HepG2 (cell line): Measurements from ENCODE around the gene ZNF23. TPM values are rescaled to one million over a fixed set of nuclear protein-coding genes. Genes with fewer than 3 reads are reported as not detected.

Experiments
- ARNTL ChIP-seq: sonication (generic); formaldehyde crosslinking; IDR thresholded peaks from 2 replicates; pipeline ENCODE4 v1.4.0; 2020; ENCODE audit warnings: mild to moderate bottlenecking, missing genetic modification reagents
- ERF ChIP-seq: IDR thresholded peaks from 2 replicates; pipeline ENCODE4 v1.6.1; 2018; ENCODE audit warnings: missing biosample characterization, missing genetic modification reagents
- RAD21 ChIP-seq: fragments of 450-650 bp; formaldehyde crosslinking; IDR thresholded peaks from 2 replicates; pipeline ENCODE4 v1.5.0; 2020; ENCODE audit warnings: mild to moderate bottlenecking
- SMAD1 ChIP-seq: sonication (generic); formaldehyde crosslinking; IDR thresholded peaks from 2 replicates; pipeline ENCODE4 v1.4.0; 2020; ENCODE audit warnings: missing genetic modification reagents, low read depth, mild to moderate bottlenecking, borderline replicate concordance
- ZBTB42 ChIP-seq: sonication (generic); formaldehyde crosslinking; IDR thresholded peaks from 2 replicates; pipeline ENCODE4 v1.5.0; 2020; ENCODE audit warnings: mild to moderate bottlenecking, missing genetic modification reagents
- ZFP36L2 ChIP-seq: sonication (generic); formaldehyde crosslinking; IDR thresholded peaks from 2 replicates; pipeline ENCODE4 v1.4.0; 2020; ENCODE audit warnings: missing genetic modification reagents
- ZMYM4 ChIP-seq: sonication (generic); formaldehyde crosslinking; IDR thresholded peaks from 2 replicates; pipeline ENCODE4 v1.8.1; 2023; ENCODE audit warnings: mild to moderate bottlenecking, missing genetic modification reagents
- ZNF318 ChIP-seq: sonication (generic); formaldehyde crosslinking; IDR thresholded peaks from 2 replicates; pipeline ENCODE4 v1.4.0; 2020; ENCODE audit warnings: mild to moderate bottlenecking, missing genetic modification reagents
- ZNF430 ChIP-seq: sonication (generic); formaldehyde crosslinking; IDR thresholded peaks from 2 replicates; pipeline ENCODE4 v1.9.0; 2021; ENCODE audit warnings: mild to moderate bottlenecking, missing genetic modification reagents
- ZNF607 ChIP-seq: sonication (generic); formaldehyde crosslinking; IDR thresholded peaks from 2 replicates; pipeline ENCODE4 v1.5.1; 2020; ENCODE audit warnings: missing genetic modification reagents, mild to moderate bottlenecking, borderline replicate concordance
- polyA plus RNA-seq, 8 experiments: library from polyadenylated mRNA; depleted of rRNA in 3 of 8; stranded (reverse) in 7 of 8; unstranded in 1 of 8; fragments of >200 nt; fragmentation: Illumina TruSeq in 4 of 8; extraction: Trizol in 4 of 8; gene quantifications; 2 replicates each; pipeline versions ENCODE4 v1.2.1 to v1.2.3, GENCODE V29; 2011 to 2016; ENCODE audit warnings: low read depth in 4 of 8, missing spikeins in 1 of 8, mixed read lengths in 1 of 8; ENCODE audit not compliant: insufficient read depth in 1 of 8
- total RNA-seq, 5 experiments: library from RNA; depleted of rRNA; stranded (reverse); fragments of >200 nt; fragmentation: Illumina TruSeq; extraction: Trizol; gene quantifications; 2 replicates each; pipeline ENCODE4 v1.2.3, GENCODE V29; 2016; ENCODE audit warnings: low read depth in 1 of 5
- TF ChIP-seq, protein P1 (sequence below): sonication (generic); formaldehyde crosslinking; IDR thresholded peaks from 2 replicates; pipeline ENCODE4 v1.9.0; 2022; ENCODE audit warnings: missing genetic modification reagents, mild to moderate bottlenecking, borderline replicate concordance
- TF ChIP-seq, protein P2 (sequence below): sonication (generic); formaldehyde crosslinking; IDR thresholded peaks from 2 replicates; pipeline ENCODE4 v1.5.1; 2020; ENCODE audit warnings: mild to moderate bottlenecking, moderate library complexity, missing genetic modification reagents
- TF ChIP-seq, protein P3 (sequence below): sonication (generic); formaldehyde crosslinking; IDR thresholded peaks from 2 replicates; pipeline ENCODE4 v1.4.0; 2020; ENCODE audit warnings: missing genetic modification reagents, mild to moderate bottlenecking, borderline replicate concordance

ZNF23 gene
- total and polyA plus RNA-seq, 2 of the 13 experiments (the other 11 are each of a cell fraction or from before 2014, with no cell fraction given) = 8.6 to 12.2 TPM

GRCh38 chr16:71440669-71441347 lies 21.2 kb downstream of the ZNF23 start (continued):
- TF ChIP-seq ZNF318 (no peak), ZBTB42 (CRISPR knock-in tag) (no peak), ARNTL (0 out of 2 replicates have a peak, but pooled peaks have one; percentile 40), ERF (CRISPR knock-in tag) (no peak), ZNF607 (CRISPR knock-in tag) (0 out of 2 replicates have a peak, but pooled peaks have one; percentile 30), ZNF430 (CRISPR knock-in tag) (0 out of 2 replicates have a peak, but pooled peaks have one; percentile 27), ZMYM4 (CRISPR knock-in tag) (0 out of 2 replicates have a peak, but pooled peaks have one; percentile 3), SMAD1 (0 out of 2 replicates have a peak, but pooled peaks have one; percentile 37), RAD21 (peak; percentile 73; the same call in 1 of the 2 replicates), ZFP36L2 (CRISPR knock-in tag) (no peak)
- TF ChIP-seq, protein P1, sequence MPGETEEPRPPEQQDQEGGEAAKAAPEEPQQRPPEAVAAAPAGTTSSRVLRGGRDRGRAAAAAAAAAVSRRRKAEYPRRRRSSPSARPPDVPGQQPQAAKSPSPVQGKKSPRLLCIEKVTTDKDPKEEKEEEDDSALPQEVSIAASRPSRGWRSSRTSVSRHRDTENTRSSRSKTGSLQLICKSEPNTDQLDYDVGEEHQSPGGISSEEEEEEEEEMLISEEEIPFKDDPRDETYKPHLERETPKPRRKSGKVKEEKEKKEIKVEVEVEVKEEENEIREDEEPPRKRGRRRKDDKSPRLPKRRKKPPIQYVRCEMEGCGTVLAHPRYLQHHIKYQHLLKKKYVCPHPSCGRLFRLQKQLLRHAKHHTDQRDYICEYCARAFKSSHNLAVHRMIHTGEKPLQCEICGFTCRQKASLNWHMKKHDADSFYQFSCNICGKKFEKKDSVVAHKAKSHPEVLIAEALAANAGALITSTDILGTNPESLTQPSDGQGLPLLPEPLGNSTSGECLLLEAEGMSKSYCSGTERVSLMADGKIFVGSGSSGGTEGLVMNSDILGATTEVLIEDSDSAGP (CRISPR knock-in tag) = peak; percentile 40
- TF ChIP-seq, protein P2, sequence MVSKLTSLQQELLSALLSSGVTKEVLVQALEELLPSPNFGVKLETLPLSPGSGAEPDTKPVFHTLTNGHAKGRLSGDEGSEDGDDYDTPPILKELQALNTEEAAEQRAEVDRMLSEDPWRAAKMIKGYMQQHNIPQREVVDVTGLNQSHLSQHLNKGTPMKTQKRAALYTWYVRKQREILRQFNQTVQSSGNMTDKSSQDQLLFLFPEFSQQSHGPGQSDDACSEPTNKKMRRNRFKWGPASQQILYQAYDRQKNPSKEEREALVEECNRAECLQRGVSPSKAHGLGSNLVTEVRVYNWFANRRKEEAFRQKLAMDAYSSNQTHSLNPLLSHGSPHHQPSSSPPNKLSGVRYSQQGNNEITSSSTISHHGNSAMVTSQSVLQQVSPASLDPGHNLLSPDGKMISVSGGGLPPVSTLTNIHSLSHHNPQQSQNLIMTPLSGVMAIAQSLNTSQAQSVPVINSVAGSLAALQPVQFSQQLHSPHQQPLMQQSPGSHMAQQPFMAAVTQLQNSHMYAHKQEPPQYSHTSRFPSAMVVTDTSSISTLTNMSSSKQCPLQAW = no peak; the same call in 1 of the 2 replicates
- TF ChIP-seq, protein P3, sequence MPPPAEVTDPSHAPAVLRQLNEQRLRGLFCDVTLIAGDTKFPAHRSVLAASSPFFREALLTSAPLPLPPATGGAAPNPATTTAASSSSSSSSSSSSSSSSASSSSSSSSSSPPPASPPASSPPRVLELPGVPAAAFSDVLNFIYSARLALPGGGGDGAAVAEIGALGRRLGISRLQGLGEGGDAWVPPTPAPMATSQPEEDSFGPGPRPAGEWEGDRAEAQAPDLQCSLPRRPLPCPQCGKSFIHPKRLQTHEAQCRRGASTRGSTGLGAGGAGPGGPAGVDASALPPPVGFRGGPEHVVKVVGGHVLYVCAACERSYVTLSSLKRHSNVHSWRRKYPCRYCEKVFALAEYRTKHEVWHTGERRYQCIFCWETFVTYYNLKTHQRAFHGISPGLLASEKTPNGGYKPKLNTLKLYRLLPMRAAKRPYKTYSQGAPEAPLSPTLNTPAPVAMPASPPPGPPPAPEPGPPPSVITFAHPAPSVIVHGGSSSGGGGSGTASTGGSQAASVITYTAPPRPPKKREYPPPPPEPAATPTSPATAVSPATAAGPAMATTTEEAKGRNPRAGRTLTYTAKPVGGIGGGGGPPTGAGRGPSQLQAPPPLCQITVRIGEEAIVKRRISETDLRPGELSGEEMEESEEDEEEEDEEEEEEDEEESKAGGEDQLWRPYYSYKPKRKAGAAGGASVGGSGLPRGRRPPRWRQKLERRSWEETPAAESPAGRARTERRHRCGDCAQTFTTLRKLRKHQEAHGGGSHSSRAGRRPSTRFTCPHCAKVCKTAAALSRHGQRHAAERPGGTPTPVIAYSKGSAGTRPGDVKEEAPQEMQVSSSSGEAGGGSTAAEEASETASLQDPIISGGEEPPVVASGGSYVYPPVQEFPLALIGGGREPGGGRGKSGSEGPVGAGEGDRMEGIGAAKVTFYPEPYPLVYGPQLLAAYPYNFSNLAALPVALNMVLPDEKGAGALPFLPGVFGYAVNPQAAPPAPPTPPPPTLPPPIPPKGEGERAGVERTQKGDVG = 0 out of 2 replicates have a peak, but pooled peaks have one; percentile 55
